ENCODE data around the gene TUSC7. TPM values are rescaled to one million over a fixed set of nuclear protein-coding genes. Genes with fewer than 3 reads are reported as not detected.

Gene TUSC7
- total RNA-seq (2022; extraction: Qiagen RNA extraction; ENCODE audit: low read depth), result not detected in 5 replicates

DNA sequence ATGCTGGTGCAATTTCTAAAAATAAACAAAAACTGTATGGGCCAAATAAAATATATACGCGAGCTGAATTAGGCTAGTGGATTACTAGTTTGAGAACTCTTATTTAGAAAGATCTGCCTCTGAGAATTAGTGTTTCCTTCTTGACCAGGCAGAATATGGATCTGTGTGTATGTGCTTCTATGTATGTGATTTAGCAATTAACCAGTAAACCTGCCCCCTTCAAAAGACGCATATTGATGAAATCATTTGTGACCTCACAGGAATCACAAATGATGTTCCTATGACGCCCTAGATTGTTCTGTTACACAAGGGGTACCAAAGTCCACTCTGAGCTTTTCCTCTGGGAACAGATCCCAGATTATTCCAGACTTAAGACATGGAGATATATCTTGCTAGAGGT lies at the start of gene TUSC7:
TSS of gene TUSC7 (plus strand) at position 301 of the 400 bp plus-strand sequence.

Measured in A549 treated with CpdA at 1 μM for 4 hours (cell line).